HEK293 (cell line): ENCODE data around the gene PTPRJ.
A peak's percentile ranks its signal among the peaks of the same experiment; 100 is the strongest.

ENCODE experiments used
- CTCF ChIA-PET: fragments of 350-600 bp; formaldehyde crosslinking; extraction: SDS; loops from one replicate; lab custom pipeline; 2021; ENCODE audit warnings: antibody characterized with exemption; lab: Yijun Ruan, JAX
- POLR2A ChIA-PET: fragments of 300-600 bp; formaldehyde crosslinking; extraction: SDS; loops from one replicate; lab custom pipeline; 2020; ENCODE audit warnings: antibody characterized with exemption, inconsistent platforms; lab: Yijun Ruan, JAX
- H3K27ac ChIP-seq: fragments of 200-500 bp; sonication (Bioruptor generic); 2 replicates; pipeline ENCODE4 v1.5.1; 2014; ENCODE audit warnings: low read depth, low read length, control low read depth, inconsistent platforms; ENCODE audit errors: extremely low read depth
- H3K36me3 ChIP-seq, 2 experiments: fragments of 200-500 bp in 1 of 2; sonication (Bioruptor generic) in 1 of 2; 1 replicate in 1 of 2; 2 replicates in 1 of 2; pipeline ENCODE4 v1.5.1; 2014 to 2017; ENCODE audit warnings: inconsistent platforms in 2 of 2, low read length in 2 of 2; ENCODE audit not compliant: control insufficient read depth in 2 of 2, insufficient read depth in 1 of 2
- H3K4me1 ChIP-seq: fragments of 200-500 bp; sonication (Bioruptor generic); 2 replicates; pipeline ENCODE4 v1.5.1; 2014; ENCODE audit warnings: mild to moderate bottlenecking, low read length, inconsistent platforms; ENCODE audit not compliant: control insufficient read depth, insufficient read depth
- H3K4me3 ChIP-seq: 2 replicates; pipeline ENCODE4 v1.5.1; 2011; ENCODE audit warnings: low read depth, mild to moderate bottlenecking, control low read depth, low read length, moderate library complexity
- H3K9me3 ChIP-seq: fragments of 200-500 bp; sonication (Bioruptor generic); 2 replicates; pipeline ENCODE4 v1.5.1; 2014; ENCODE audit warnings: low read depth, low read length, inconsistent platforms; ENCODE audit not compliant: control insufficient read depth, insufficient read depth
- EGR2 ChIP-seq: fragments of 450-650 bp; formaldehyde crosslinking; IDR thresholded peaks from 2 replicates; pipeline ENCODE4 v1.5.1; 2016; ENCODE audit warnings: low read depth, missing biosample characterization, missing genetic modification characterization
- GFI1B ChIP-seq: fragments of 450-650 bp; formaldehyde crosslinking; IDR thresholded peaks from 2 replicates; pipeline ENCODE4 v1.5.1; 2016; ENCODE audit warnings: missing biosample characterization, missing genetic modification characterization
- MYNN ChIP-seq: fragments of 450-650 bp; formaldehyde crosslinking; IDR thresholded peaks from 2 replicates; pipeline ENCODE4 v1.5.1; 2016; ENCODE audit warnings: missing biosample characterization, missing genetic modification characterization, borderline replicate concordance
- OVOL3 ChIP-seq: fragments of 450-650 bp; formaldehyde crosslinking; IDR thresholded peaks from 2 replicates; pipeline ENCODE4 v1.5.1; 2016; ENCODE audit warnings: missing biosample characterization, missing genetic modification characterization
- PRDM10 ChIP-seq: fragments of 450-650 bp; formaldehyde crosslinking; IDR thresholded peaks from 2 replicates; pipeline ENCODE4 v1.5.1; 2016; ENCODE audit warnings: missing biosample characterization, missing genetic modification characterization
- PRDM2 ChIP-seq: fragments of 450-650 bp; formaldehyde crosslinking; IDR thresholded peaks from 2 replicates; pipeline ENCODE4 v1.5.1; 2016; ENCODE audit warnings: missing biosample characterization, missing genetic modification characterization, borderline replicate concordance
- ZEB2 ChIP-seq: fragments of 450-650 bp; formaldehyde crosslinking; IDR thresholded peaks from 2 replicates; pipeline ENCODE4 v1.5.1; 2016; ENCODE audit warnings: missing biosample characterization, missing genetic modification characterization
- ZNF24 ChIP-seq: fragments of 450-650 bp; formaldehyde crosslinking; IDR thresholded peaks from 2 replicates; pipeline ENCODE4 v1.5.1; 2016; ENCODE audit warnings: missing biosample characterization, missing genetic modification characterization
- ZNF26 ChIP-seq: fragments of 450-650 bp; formaldehyde crosslinking; IDR thresholded peaks from 2 replicates; pipeline ENCODE4 v1.5.1; 2016; ENCODE audit warnings: missing biosample characterization, missing genetic modification characterization
- ZNF335 ChIP-seq: fragments of 450-650 bp; formaldehyde crosslinking; conservative IDR thresholded peaks from 2 replicates; pipeline ENCODE4 v1.5.1; 2016; ENCODE audit warnings: missing biosample characterization, missing genetic modification characterization
- ZNF366 ChIP-seq: fragments of 450-650 bp; formaldehyde crosslinking; conservative IDR thresholded peaks from 2 replicates; pipeline ENCODE4 v1.5.1; 2016; ENCODE audit warnings: missing biosample characterization, missing genetic modification characterization
- ZNF560 ChIP-seq: fragments of 450-650 bp; formaldehyde crosslinking; IDR thresholded peaks from 2 replicates; pipeline ENCODE4 v1.5.1; 2017; ENCODE audit warnings: missing biosample characterization, missing genetic modification characterization, borderline replicate concordance
- ZNF600 ChIP-seq: fragments of 450-650 bp; formaldehyde crosslinking; IDR thresholded peaks from 2 replicates; pipeline ENCODE4 v1.5.1; 2016; ENCODE audit warnings: missing biosample characterization, missing genetic modification characterization
- ZNF629 ChIP-seq: fragments of 450-650 bp; formaldehyde crosslinking; IDR thresholded peaks from 2 replicates; pipeline ENCODE4 v1.5.1; 2017; ENCODE audit warnings: missing biosample characterization, missing genetic modification characterization
- ZNF747 ChIP-seq: fragments of 450-650 bp; formaldehyde crosslinking; IDR thresholded peaks from 2 replicates; pipeline ENCODE4 v1.5.1; 2016; ENCODE audit warnings: missing biosample characterization, missing genetic modification characterization
- ZNF785 ChIP-seq: fragments of 450-650 bp; formaldehyde crosslinking; IDR thresholded peaks from 2 replicates; pipeline ENCODE4 v1.5.1; 2016; ENCODE audit warnings: missing biosample characterization, missing genetic modification characterization
- ZNF837 ChIP-seq: fragments of 450-650 bp; formaldehyde crosslinking; IDR thresholded peaks from 2 replicates; pipeline ENCODE4 v1.5.1; 2016; ENCODE audit warnings: missing biosample characterization, missing genetic modification characterization

Gene PTPRJ

GRCh38 chr11:48095779-48096470, 115.6 kb downstream of the PTPRJ start:
- ChIA-PET POLR2A (interaction anchor here (0.6 kb wide), 1 partner anchor 300 kb away, joined by 4 read pairs; no protein-coding TSS in a partner anchor), CTCF (interaction anchor here (0.6 to 2.6 kb wide), 3 partner anchors 12 to 161 kb away, joined by 3 to 14 read pairs (median 3); no protein-coding TSS in a partner anchor)
- Histone ChIP-seq H3K9me3 (no peaks in the 10 kb centered on the region), H3K36me3 (no peaks in the 10 kb centered on the region), H3K4me3 (no peak overlapping the region), H3K27ac (no peak overlapping the region), H3K4me1 (peaks cover 11% of the 10 kb centered on the region; the same call in 1 of the 2 replicates)
- TF ChIP-seq ZNF26 (tag by site-specific recombination): no peak
- TF ChIP-seq OVOL3 (tag by site-specific recombination): no peak
- no peak for TF ChIP-seq ZNF747 (tag by site-specific recombination)

GRCh38 chr11:48096588-48097525, 116.5 kb downstream of the PTPRJ start:
- TF ChIP-seq ZNF785 (tag by site-specific recombination) (no peak), ZNF629 (tag by site-specific recombination) (peak; percentile 45; the same call in 1 of the 2 replicates), PRDM2 (tag by site-specific recombination) (no peak), ZEB2 (tag by site-specific recombination) (0 out of 2 replicates have a peak, but pooled peaks have one; percentile 18), GFI1B (tag by site-specific recombination) (peak; percentile 44; the same call in 1 of the 2 replicates), ZNF560 (tag by site-specific recombination) (no peak), ZNF837 (tag by site-specific recombination) (no peak), ZNF24 (no peak), PRDM10 (0 out of 2 replicates have a peak, but pooled peaks have one; percentile 9), ZNF366 (tag by site-specific recombination) (0 out of 2 replicates have a peak, but pooled peaks have one; percentile 10), MYNN (no peak), EGR2 (tag by site-specific recombination) (no peak), ZNF335 (no peak), ZNF600 (tag by site-specific recombination) (0 out of 2 replicates have a peak, but pooled peaks have one; percentile 33)
- peaks cover 11% of the 10 kb centered on the region; the same call in 1 of the 2 replicates for H3K4me1 ChIP-seq
- CTCF ChIA-PET: interaction anchor here (0.6 to 2.6 kb wide), 3 partner anchors 11 to 162 kb away, joined by 3 to 14 read pairs (median 3); no protein-coding TSS in a partner anchor
- POLR2A ChIA-PET: no interaction called here
- no peak overlapping the region for H3K4me3 ChIP-seq
- no peaks in the 10 kb centered on the region for H3K36me3 ChIP-seq
- H3K9me3 ChIP-seq: no peaks in the 10 kb centered on the region
- H3K27ac ChIP-seq: no peak overlapping the region
